ENCODE results near the gene AP1G1. TPM values are rescaled to one million over a fixed set of nuclear protein-coding genes. Genes with fewer than 3 reads are reported as not detected.
A peak's percentile ranks its signal among the peaks of the same experiment; 100 is the strongest.

The AP1G1 gene
- total RNA-seq (2013; cell fraction: nucleolus; rRNA removed), result 292 and 333 TPM in 2 replicates
- 52.4 and 55.5 TPM in 2 replicates for total RNA-seq (2014; rRNA removed)
- 44.7 and 50.7 TPM in 2 replicates for total RNA-seq (2014; rRNA removed; fragmentation: Illumina TruSeq; extraction: Trizol)
- total RNA-seq (2021), result 66.5 and 66.8 TPM in 2 replicates
- 28.5 TPM for polyA plus RNA-seq (2011; ENCODE audit: low read depth)
- polyA plus RNA-seq (2011; rRNA removed), result 74.2 and 83.7 TPM in 2 replicates
- polyA plus RNA-seq (2011; cell fraction: cytosol; rRNA removed), result 61.0 and 81.2 TPM in 2 replicates
- 65.0 and 82.2 TPM in 2 replicates for polyA plus RNA-seq (2011; cell fraction: nucleus; rRNA removed)
- polyA plus RNA-seq (2012), result 31.0 and 35.6 TPM in 2 replicates
- 61.8 and 72.6 TPM in 2 replicates for polyA plus RNA-seq (2014; fragmentation: Illumina TruSeq; extraction: Trizol)
- 1 to 10 TPM; 5.9 to 8.4 TPM for polyA plus RNA-seq (2014; fragmentation: Nextera tagmentation; extraction: Ambion mirVana)
- polyA plus RNA-seq (2014; rRNA removed), result 42.2 and 50.9 TPM in 2 replicates
- 10 to 100 TPM; 35.1 to 35.7 TPM for polyA plus RNA-seq (2016; fragmentation: Nextera tagmentation; extraction: Ambion mirVana)
- polyA minus RNA-seq (2011; rRNA and poly(A)+ RNA removed), result 122 and 141 TPM in 2 replicates
- polyA minus RNA-seq (2011; cell fraction: cytosol; rRNA and poly(A)+ RNA removed), result 48.4 and 57.3 TPM in 2 replicates
- polyA minus RNA-seq (2011; cell fraction: nucleus; rRNA and poly(A)+ RNA removed), result 68.1 and 97.1 TPM in 2 replicates
- percentile 89 among the genes with signal in this experiment for Bru-seq, nascent RNA
- percentile 91 among the genes with signal in this experiment for BruChase-seq, experiment 1, labeled RNA remaining after a 6-hour chase
- BruChase-seq, experiment 2, labeled RNA remaining after a 2-hour chase, result percentile 92 among the genes with signal in this experiment
- long read RNA-seq, experiment 1, full-length matches to known transcripts, result 1 of 5 reads
- long read RNA-seq, experiment 1, partial matches to known transcripts, result 1 of 5 reads
- long read RNA-seq, experiment 1, other reads (novel, unspliced or antisense), result 3 of 5 reads
- long read RNA-seq, experiment 2, full-length matches to known transcripts, result 5 of 56 reads
- long read RNA-seq, experiment 2, partial matches to known transcripts, result 14 of 56 reads
- long read RNA-seq, experiment 2, other reads (novel, unspliced or antisense), result 37 of 56 reads

DNA sequence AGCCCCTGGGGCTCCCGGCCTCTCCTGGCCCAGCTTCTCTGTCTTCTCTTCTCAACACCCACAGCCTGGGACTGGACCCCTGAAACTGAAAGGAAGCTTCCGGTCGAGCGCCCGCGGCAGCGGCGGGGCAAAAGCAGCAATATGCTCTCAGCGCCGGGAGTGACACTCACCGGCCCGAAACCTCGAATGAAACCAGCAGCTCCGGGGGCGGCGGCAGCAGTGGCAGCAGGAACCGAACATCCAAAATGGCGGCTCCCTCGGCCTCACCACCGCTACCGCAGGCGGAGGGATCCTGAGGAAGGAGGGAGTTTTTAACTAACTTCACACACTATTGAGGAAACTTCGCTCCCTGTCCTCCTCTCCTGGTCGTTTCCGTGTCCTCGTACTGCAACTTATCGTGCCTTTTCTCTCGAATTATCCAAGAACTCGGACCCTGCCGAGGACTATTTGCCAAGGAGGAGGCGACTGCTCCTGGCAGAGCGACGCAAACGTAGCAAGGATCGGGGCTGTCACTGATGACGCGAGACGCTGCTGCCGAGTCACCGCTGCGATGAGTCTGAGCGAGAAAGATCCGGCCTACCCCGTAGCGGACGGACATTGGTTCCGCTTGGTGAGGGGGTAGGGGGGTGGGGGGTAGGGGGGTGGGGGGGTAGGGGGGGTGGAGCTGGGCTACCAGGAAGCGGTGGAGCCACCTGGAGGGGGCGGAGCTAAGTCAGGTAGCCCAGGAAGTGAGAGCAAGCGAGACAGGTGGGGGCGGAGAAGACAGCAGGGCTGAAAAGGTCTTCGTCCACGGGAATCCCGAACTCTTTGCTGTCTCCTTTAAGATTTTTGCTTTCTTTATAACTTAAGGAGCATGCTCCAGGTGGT, at the start of gene AP1G1:
TSS of gene AP1G1 (minus strand) at position 242 of the 867 bp plus-strand sequence. CDS start 19,355 bp downstream, outside the sequence.
- no TSS peak for BruUV-seq (replicated peaks)
- peak; percentile 90 for ATAC-seq
- in situ Hi-C loops (cut with MboI), result loop anchor here (5.0 kb wide), 1 partner anchor 88 kb away; the partner anchor contains the start of gene IST1
- TF ChIP-seq WRNIP1 (IDR thresholded peaks at IDR 0.05; ENCODE audit: borderline replicate concordance, low read depth, low read length) (0 out of 2 replicates have a peak, but pooled peaks have one; percentile 49), ESRRA (IDR thresholded peaks at IDR 0.05; ENCODE audit: low read length) (no peak; the same call in 1 of the 2 replicates), SPI1 (IDR thresholded peaks at IDR 0.05; ENCODE audit: borderline replicate concordance, insufficient read depth, low read depth, low read length) (no peak), STAT1 (conservative IDR thresholded peaks at IDR 0.05) (peak; percentile 77; the same call in 1 of the 2 replicates), HCFC1 (IDR thresholded peaks at IDR 0.05; ENCODE audit: low read length) (peak; percentile 75), MTA2 (IDR thresholded peaks at IDR 0.05; ENCODE audit: low read depth) (peak; percentile 59; the same call in 1 of the 2 replicates), NFIC (IDR thresholded peaks at IDR 0.05; ENCODE audit: low read depth, low read length) (peak; percentile 51; the same call in 1 of the 2 replicates), CBX5 (IDR thresholded peaks at IDR 0.05; ENCODE audit: low read depth) (no peak; the same call in 1 of the 2 replicates), SREBF2 (IDR thresholded peaks at IDR 0.05; ENCODE audit: low read length) (no peak), NFYA (IDR thresholded peaks at IDR 0.05; ENCODE audit: borderline replicate concordance, low read depth, low read length) (no peak), SMARCA5 (IDR thresholded peaks at IDR 0.05) (0 out of 2 replicates have a peak, but pooled peaks have one; percentile 27), SP1 (IDR thresholded peaks at IDR 0.05; ENCODE audit: low read depth, low read length) (peak; percentile 40), ZSCAN29 (IDR thresholded peaks at IDR 0.05) (no peak), SMAD1 (IDR thresholded peaks at IDR 0.05; ENCODE audit: low read depth, partially characterized antibody) (no peak), CBX3 (IDR thresholded peaks at IDR 0.05; ENCODE audit: borderline replicate concordance, low read depth) (no peak), NRF1 (conservative IDR thresholded peaks at IDR 0.05; ENCODE audit: low read depth, low read length) (no peak), IKZF1 (conservative IDR thresholded peaks at IDR 0.05) (peak; percentile 97), HDGF (IDR thresholded peaks at IDR 0.05) (no peak)
- TF ChIP-seq, protein P1, sequence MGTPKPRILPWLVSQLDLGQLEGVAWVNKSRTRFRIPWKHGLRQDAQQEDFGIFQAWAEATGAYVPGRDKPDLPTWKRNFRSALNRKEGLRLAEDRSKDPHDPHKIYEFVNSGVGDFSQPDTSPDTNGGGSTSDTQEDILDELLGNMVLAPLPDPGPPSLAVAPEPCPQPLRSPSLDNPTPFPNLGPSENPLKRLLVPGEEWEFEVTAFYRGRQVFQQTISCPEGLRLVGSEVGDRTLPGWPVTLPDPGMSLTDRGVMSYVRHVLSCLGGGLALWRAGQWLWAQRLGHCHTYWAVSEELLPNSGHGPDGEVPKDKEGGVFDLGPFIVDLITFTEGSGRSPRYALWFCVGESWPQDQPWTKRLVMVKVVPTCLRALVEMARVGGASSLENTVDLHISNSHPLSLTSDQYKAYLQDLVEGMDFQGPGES (IDR thresholded peaks at IDR 0.05), result peak; percentile 34; the same call in 1 of the 2 replicates

More for the DNA sequence above, at the start of gene AP1G1:
- under 1% methylated on average over 52 of the region's 54 CpGs for WGBS (ENCODE audit: insufficient coverage, insufficient replicate concordance, low lambda C conversion rate, missing lambda C conversion rate)
- Histone ChIP-seq H3K9me3 (replicated peaks; ENCODE audit: control insufficient read depth, insufficient read depth, low read length) (no peaks in the 10 kb centered on the region), H4K20me1 (ENCODE audit: control insufficient read depth, insufficient read depth) (no peaks in the 10 kb centered on the region; the same call in 1 of the 2 replicates), H3K9ac (ENCODE audit: control insufficient read depth, insufficient read depth, low read length) (peak within 1 kb of the TSS; percentile 99), H3K27ac (ENCODE audit: control insufficient read depth, insufficient read depth) (peak within 1 kb of the TSS; percentile 100), H3K36me3 (ENCODE audit: control insufficient read depth in 2 of 2, insufficient read depth in 2 of 2, low read length in 1 of 2) (no peaks in the 10 kb centered on the region), H3K4me2 (ENCODE audit: control insufficient read depth, insufficient read depth) (peak within 1 kb of the TSS; percentile 84), H3K4me1 (ENCODE audit: control insufficient read depth, insufficient read depth, low read length) (peaks cover 8% of the 10 kb centered on the region), H2AFZ (ENCODE audit: control insufficient read depth, low read depth, low read length) (peak within 1 kb of the TSS; percentile 100), H3K4me3 (peak within 1 kb of the TSS; percentile 93), H3K79me2 (ENCODE audit: control insufficient read depth, insufficient read depth, low read length) (peaks cover 52% of the 10 kb centered on the region), H3K27me3 (replicated peaks in 1 of 2; ENCODE audit: control insufficient read depth in 2 of 2, insufficient read depth in 2 of 2, low read length in 1 of 2) (no peaks in the 10 kb centered on the region)
- DNase-seq (ENCODE audit: low read depth, low spot score) (peak; percentile 96), FAIRE-seq (peak; percentile 80)
- SMC1A ChIA-PET (ENCODE audit: uncharacterized antibody, unreplicated experiment), result interaction anchor here (0.8 to 4.0 kb wide), 14 partner anchors 8 to 153 kb away, joined by 3 to 26 read pairs (median 4); partner anchors contain the start of genes ATXN1L and ZNF821
- RAD21 ChIA-PET (ENCODE audit: unreplicated experiment), result interaction anchor here (1.0 to 4.3 kb wide), 11 partner anchors 8 to 244 kb away, joined by 3 to 43 read pairs (median 4); partner anchors contain the start of genes ATXN1L, IST1 and ZNF821
- CTCF ChIA-PET, result interaction anchor here (0.9 to 6.4 kb wide), 4 partner anchors 36 to 87 kb away, joined by 3 to 33 read pairs (median 4); partner anchors contain the start of gene ATXN1L
- intact Hi-C loops (cut with micrococcal nuclease; ENCODE audit: unreplicated experiment), result loop anchor here (2.0 to 5.0 kb wide), 5 partner anchors 36 to 283 kb away; partner anchors contain the start of genes ATXN1L, DHX38, IST1 and TXNL4B
- POLR2A ChIA-PET, result interaction anchor here (0.5 to 4.9 kb wide), 11 partner anchors 8 to 1398 kb away, joined by 3 to 30 read pairs (median 8); partner anchors contain the start of gene ZNF821
